GM23338 (cell line): ENCODE data around the gene ZNF622.

Source experiments
- CREB1 ChIP-seq: fragments of 250-450 bp; sonication (Bioruptor Pico); IDR thresholded peaks from 2 replicates; pipeline ENCODE4 v1.5.0; 2020; ENCODE audit warnings: low read depth, mild to moderate bottlenecking, moderate library complexity
- EZH2 ChIP-seq: fragments of 200-600 bp; sonication (generic); IDR thresholded peaks from one replicate; pipeline ENCODE4 v1.8.0; 2017; ENCODE audit warnings: antibody characterized with exemption, mild to moderate bottlenecking, low read depth; ENCODE audit not compliant: unreplicated experiment
- EZH2phosphoT487 ChIP-seq: fragments of 200-600 bp; sonication (generic); IDR thresholded peaks from one replicate; pipeline ENCODE4 v1.8.1; 2018; ENCODE audit warnings: antibody characterized with exemption; ENCODE audit not compliant: unreplicated experiment
- JUNB ChIP-seq: IDR thresholded peaks from one replicate; pipeline ENCODE4 v1.6.1; 2016; ENCODE audit warnings: antibody characterized with exemption; ENCODE audit not compliant: unreplicated experiment
- NANOG ChIP-seq: IDR thresholded peaks from 2 replicates; pipeline ENCODE4 v1.6.1; 2016; ENCODE audit warnings: antibody characterized with exemption, borderline replicate concordance
- POLR2AphosphoS5 ChIP-seq: IDR thresholded peaks from 2 replicates; pipeline ENCODE4 v1.6.1; 2016; ENCODE audit warnings: antibody characterized with exemption, low read depth
- STAT1 ChIP-seq: IDR thresholded peaks from one replicate; pipeline ENCODE4 v1.6.1; 2016; ENCODE audit warnings: antibody characterized with exemption; ENCODE audit not compliant: unreplicated experiment
- ZNF114 ChIP-seq: fragments of 250-450 bp; sonication (Bioruptor Pico); IDR thresholded peaks from 2 replicates; pipeline ENCODE4 v1.5.0; 2020; ENCODE audit warnings: mild to moderate bottlenecking, moderate library complexity
- TF ChIP-seq, protein P1 (sequence below): IDR thresholded peaks from one replicate; pipeline ENCODE4 v1.6.1; 2018; ENCODE audit warnings: antibody characterized with exemption; ENCODE audit not compliant: unreplicated experiment
- TF ChIP-seq, protein P2 (sequence below), 2 experiments: fragments of 200-600 bp in 1 of 2; sonication (generic) in 1 of 2; conservative IDR thresholded peaks; 2 replicates each; pipeline versions ENCODE4 v1.5.1 to v1.6.1; 2016 to 2017; ENCODE audit warnings: antibody characterized with exemption in 2 of 2, low read depth in 2 of 2, mild to moderate bottlenecking in 2 of 2, moderate library complexity in 1 of 2
- TF ChIP-seq, protein P3 (sequence below): fragments of 250-450 bp; sonication (Bioruptor Pico); IDR thresholded peaks from 2 replicates; pipeline ENCODE4 v1.5.0; 2020; ENCODE audit warnings: mild to moderate bottlenecking, moderate library complexity
- TF ChIP-seq, protein P4 (sequence below): IDR thresholded peaks from 2 replicates; pipeline ENCODE4 v1.6.1; 2016; ENCODE audit warnings: antibody characterized with exemption

DNA sequence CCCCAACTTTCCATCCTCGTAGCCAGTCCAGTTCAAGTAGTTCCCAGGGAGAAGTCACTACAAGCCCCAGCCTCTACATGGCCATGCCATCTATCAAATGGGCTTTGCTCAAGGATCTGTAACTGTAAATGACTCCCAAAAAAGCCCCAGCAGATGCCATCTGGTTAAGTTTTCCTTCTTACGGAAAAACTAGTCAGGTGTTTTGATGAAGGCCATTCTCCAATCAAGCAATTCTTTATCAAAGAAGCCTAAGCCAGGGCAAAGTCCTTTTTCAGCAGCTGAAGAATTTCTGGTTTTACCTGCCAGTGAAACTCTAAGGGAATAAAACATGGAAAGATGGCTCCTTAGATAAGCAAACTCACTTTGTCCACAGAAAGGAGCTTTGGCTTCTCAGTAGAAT lies 21.9 kb upstream of the ZNF622 start:
- TF ChIP-seq, protein P1, sequence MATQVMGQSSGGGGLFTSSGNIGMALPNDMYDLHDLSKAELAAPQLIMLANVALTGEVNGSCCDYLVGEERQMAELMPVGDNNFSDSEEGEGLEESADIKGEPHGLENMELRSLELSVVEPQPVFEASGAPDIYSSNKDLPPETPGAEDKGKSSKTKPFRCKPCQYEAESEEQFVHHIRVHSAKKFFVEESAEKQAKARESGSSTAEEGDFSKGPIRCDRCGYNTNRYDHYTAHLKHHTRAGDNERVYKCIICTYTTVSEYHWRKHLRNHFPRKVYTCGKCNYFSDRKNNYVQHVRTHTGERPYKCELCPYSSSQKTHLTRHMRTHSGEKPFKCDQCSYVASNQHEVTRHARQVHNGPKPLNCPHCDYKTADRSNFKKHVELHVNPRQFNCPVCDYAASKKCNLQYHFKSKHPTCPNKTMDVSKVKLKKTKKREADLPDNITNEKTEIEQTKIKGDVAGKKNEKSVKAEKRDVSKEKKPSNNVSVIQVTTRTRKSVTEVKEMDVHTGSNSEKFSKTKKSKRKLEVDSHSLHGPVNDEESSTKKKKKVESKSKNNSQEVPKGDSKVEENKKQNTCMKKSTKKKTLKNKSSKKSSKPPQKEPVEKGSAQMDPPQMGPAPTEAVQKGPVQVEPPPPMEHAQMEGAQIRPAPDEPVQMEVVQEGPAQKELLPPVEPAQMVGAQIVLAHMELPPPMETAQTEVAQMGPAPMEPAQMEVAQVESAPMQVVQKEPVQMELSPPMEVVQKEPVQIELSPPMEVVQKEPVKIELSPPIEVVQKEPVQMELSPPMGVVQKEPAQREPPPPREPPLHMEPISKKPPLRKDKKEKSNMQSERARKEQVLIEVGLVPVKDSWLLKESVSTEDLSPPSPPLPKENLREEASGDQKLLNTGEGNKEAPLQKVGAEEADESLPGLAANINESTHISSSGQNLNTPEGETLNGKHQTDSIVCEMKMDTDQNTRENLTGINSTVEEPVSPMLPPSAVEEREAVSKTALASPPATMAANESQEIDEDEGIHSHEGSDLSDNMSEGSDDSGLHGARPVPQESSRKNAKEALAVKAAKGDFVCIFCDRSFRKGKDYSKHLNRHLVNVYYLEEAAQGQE = no peak
- TF ChIP-seq, protein P2, sequence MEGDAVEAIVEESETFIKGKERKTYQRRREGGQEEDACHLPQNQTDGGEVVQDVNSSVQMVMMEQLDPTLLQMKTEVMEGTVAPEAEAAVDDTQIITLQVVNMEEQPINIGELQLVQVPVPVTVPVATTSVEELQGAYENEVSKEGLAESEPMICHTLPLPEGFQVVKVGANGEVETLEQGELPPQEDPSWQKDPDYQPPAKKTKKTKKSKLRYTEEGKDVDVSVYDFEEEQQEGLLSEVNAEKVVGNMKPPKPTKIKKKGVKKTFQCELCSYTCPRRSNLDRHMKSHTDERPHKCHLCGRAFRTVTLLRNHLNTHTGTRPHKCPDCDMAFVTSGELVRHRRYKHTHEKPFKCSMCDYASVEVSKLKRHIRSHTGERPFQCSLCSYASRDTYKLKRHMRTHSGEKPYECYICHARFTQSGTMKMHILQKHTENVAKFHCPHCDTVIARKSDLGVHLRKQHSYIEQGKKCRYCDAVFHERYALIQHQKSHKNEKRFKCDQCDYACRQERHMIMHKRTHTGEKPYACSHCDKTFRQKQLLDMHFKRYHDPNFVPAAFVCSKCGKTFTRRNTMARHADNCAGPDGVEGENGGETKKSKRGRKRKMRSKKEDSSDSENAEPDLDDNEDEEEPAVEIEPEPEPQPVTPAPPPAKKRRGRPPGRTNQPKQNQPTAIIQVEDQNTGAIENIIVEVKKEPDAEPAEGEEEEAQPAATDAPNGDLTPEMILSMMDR (conservative IDR thresholded peaks at IDR 0.05; ENCODE audit: low read depth in 2 of 2) = no peak
- TF ChIP-seq EZH2 (no peak), CREB1 (no peak), EZH2phosphoT487 (no peak), POLR2AphosphoS5 (no peak), NANOG (no peak), ZNF114 (CRISPR knock-in tag) (no peak), STAT1 (no peak), JUNB (no peak)
- TF ChIP-seq, protein P3, sequence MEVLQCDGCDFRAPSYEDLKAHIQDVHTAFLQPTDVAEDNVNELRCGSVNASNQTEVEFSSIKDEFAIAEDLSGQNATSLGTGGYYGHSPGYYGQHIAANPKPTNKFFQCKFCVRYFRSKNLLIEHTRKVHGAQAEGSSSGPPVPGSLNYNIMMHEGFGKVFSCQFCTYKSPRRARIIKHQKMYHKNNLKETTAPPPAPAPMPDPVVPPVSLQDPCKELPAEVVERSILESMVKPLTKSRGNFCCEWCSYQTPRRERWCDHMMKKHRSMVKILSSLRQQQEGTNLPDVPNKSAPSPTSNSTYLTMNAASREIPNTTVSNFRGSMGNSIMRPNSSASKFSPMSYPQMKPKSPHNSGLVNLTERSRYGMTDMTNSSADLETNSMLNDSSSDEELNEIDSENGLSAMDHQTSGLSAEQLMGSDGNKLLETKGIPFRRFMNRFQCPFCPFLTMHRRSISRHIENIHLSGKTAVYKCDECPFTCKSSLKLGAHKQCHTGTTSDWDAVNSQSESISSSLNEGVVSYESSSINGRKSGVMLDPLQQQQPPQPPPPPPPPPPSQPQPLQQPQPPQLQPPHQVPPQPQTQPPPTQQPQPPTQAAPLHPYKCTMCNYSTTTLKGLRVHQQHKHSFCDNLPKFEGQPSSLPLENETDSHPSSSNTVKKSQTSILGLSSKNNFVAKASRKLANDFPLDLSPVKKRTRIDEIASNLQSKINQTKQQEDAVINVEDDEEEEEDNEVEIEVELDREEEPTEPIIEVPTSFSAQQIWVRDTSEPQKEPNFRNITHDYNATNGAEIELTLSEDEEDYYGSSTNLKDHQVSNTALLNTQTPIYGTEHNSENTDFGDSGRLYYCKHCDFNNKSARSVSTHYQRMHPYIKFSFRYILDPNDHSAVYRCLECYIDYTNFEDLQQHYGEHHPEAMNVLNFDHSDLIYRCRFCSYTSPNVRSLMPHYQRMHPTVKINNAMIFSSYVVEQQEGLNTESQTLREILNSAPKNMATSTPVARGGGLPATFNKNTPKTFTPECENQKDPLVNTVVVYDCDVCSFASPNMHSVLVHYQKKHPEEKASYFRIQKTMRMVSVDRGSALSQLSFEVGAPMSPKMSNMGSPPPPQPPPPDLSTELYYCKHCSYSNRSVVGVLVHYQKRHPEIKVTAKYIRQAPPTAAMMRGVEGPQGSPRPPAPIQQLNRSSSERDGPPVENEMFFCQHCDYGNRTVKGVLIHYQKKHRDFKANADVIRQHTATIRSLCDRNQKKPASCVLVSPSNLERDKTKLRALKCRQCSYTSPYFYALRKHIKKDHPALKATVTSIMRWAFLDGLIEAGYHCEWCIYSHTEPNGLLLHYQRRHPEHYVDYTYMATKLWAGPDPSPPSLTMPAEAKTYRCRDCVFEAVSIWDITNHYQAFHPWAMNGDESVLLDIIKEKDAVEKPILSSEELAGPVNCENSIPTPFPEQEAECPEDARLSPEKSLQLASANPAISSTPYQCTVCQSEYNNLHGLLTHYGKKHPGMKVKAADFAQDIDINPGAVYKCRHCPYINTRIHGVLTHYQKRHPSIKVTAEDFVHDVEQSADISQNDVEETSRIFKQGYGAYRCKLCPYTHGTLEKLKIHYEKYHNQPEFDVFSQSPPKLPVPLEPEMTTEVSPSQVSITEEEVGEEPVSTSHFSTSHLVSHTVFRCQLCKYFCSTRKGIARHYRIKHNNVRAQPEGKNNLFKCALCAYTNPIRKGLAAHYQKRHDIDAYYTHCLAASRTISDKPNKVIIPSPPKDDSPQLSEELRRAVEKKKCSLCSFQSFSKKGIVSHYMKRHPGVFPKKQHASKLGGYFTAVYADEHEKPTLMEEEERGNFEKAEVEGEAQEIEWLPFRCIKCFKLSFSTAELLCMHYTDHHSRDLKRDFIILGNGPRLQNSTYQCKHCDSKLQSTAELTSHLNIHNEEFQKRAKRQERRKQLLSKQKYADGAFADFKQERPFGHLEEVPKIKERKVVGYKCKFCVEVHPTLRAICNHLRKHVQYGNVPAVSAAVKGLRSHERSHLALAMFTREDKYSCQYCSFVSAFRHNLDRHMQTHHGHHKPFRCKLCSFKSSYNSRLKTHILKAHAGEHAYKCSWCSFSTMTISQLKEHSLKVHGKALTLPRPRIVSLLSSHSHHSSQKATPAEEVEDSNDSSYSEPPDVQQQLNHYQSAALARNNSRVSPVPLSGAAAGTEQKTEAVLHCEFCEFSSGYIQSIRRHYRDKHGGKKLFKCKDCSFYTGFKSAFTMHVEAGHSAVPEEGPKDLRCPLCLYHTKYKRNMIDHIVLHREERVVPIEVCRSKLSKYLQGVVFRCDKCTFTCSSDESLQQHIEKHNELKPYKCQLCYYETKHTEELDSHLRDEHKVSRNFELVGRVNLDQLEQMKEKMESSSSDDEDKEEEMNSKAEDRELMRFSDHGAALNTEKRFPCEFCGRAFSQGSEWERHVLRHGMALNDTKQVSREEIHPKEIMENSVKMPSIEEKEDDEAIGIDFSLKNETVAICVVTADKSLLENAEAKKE (CRISPR knock-in tag) = no peak
- TF ChIP-seq, protein P4, sequence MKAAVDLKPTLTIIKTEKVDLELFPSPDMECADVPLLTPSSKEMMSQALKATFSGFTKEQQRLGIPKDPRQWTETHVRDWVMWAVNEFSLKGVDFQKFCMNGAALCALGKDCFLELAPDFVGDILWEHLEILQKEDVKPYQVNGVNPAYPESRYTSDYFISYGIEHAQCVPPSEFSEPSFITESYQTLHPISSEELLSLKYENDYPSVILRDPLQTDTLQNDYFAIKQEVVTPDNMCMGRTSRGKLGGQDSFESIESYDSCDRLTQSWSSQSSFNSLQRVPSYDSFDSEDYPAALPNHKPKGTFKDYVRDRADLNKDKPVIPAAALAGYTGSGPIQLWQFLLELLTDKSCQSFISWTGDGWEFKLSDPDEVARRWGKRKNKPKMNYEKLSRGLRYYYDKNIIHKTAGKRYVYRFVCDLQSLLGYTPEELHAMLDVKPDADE = no peak
